ENCODE results near the gene SLC9A2. TPM values are rescaled to one million over a fixed set of nuclear protein-coding genes. Genes with fewer than 3 reads are reported as not detected.

The SLC9A2 gene
- total RNA-seq, 1 experiment from 2014 or later: 0.03 TPM

DNA sequence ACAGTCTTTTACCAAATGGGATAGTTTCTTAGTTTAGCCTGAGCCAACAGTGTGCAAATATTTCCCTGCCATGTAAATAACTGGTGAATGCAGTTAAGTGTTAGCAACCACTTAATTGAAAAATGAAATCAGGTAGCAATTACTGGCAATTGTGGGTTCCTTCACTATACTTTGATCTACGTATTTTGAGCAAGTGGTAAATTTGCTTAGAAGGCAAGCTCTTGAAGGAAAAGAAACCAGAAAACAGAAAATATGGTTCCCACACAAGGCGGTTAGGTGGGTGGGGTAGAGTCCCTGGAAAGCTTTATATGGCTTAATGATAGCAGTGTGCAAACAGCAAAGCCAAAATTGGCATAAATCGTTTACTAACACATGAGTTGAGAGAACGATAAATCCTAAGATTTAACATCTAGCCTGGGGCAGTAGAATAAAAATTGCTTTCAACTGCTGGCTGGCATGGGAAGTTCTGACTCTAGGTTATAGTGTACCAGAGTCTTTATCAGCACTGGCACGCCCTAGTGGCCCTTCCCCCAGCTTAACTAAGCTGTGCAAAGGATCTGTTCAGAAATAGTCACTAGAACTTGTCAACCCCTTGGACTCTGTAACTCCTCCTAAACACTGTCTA lies 17.0 kb downstream of the SLC9A2 start:
- no peak for DNase-seq
- H3K27me3 ChIP-seq (ENCODE audit: control insufficient read depth, insufficient read depth, low read length): no peaks in the 10 kb centered on the region
- H3K36me3 ChIP-seq (replicated peaks; ENCODE audit: control insufficient read depth, insufficient read depth, low read length): no peaks in the 10 kb centered on the region
- H3K4me3 ChIP-seq (ENCODE audit: insufficient read depth, low read depth, low read length): no peak overlapping the region

DNA sequence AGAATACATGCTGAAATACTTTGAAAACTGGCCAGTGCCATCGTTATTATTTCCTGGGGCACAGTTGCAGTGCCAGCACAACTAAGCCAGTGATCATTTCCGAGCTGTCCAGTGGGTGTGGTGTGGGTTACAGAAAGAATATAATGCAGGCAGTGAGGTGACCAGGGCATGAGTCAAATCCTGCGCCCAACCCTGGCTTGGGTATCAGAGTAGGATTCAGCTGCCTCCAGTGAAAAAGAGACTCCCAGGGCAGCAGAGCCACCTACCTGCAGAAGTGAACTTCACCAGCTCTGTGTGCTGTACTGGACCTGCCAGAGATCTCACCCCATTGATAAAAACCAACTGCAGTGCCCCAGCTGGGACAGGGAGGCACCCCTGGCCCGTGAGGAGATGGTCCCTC lies 18.0 kb downstream of the SLC9A2 start:
- no peaks in the 10 kb centered on the region for H3K36me3 ChIP-seq (replicated peaks; ENCODE audit: control insufficient read depth, insufficient read depth, low read length)
- no peak overlapping the region for H3K4me3 ChIP-seq (ENCODE audit: insufficient read depth, low read depth, low read length)
- H3K27me3 ChIP-seq (ENCODE audit: control insufficient read depth, insufficient read depth, low read length): no peaks in the 10 kb centered on the region
- DNase-seq: no peak

DNA sequence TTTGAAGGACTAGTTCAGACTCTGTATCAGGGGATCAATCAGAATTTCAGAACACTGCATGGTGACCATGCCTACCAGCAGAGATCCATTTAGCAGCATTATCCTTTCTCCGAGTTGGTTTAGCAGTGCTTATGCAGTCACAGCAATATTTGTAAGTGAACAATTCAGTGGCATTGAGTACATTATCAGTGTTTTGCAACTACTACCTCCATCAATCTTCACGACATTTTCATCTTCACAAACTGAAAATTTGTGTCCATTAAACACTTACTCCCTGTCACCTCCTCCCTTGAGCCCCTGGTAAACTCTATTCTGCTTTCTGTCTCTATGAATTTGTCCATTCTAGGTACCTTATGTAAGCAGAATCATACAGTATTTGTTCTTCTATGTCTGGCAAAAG lies 20.1 kb downstream of the SLC9A2 start:
- Histone ChIP-seq H3K4me3 (ENCODE audit: insufficient read depth, low read depth, low read length) (no peak overlapping the region), H3K36me3 (replicated peaks; ENCODE audit: control insufficient read depth, insufficient read depth, low read length) (no peaks in the 10 kb centered on the region), H3K27me3 (ENCODE audit: control insufficient read depth, insufficient read depth, low read length) (no peaks in the 10 kb centered on the region)
- DNase-seq: no peak

DNA sequence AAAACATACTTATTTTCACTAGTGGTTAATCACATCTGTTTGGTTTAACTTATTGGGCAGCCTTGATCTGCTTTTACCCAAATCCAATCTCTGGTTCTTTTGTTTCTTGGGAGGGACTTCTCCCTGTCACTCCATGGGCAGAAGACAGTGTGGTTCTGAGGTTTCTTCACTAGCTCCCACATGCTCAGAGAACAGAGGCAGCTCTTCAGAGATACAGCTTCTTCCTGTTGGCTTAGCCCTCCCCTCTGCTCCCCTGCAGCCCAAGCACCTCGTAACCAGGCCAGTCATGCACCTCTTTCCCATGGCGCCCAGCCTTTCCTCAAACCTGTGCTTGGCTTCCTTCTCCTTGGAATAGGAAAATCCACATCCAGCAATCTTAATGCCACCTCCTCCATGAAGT lies 32.8 kb downstream of the SLC9A2 start:
- DNase-seq: no peak
- Histone ChIP-seq H3K36me3 (replicated peaks; ENCODE audit: control insufficient read depth, insufficient read depth, low read length) (no peaks in the 10 kb centered on the region), H3K4me3 (ENCODE audit: insufficient read depth, low read depth, low read length) (no peak overlapping the region), H3K27me3 (ENCODE audit: control insufficient read depth, insufficient read depth, low read length) (no peaks in the 10 kb centered on the region)

DNA sequence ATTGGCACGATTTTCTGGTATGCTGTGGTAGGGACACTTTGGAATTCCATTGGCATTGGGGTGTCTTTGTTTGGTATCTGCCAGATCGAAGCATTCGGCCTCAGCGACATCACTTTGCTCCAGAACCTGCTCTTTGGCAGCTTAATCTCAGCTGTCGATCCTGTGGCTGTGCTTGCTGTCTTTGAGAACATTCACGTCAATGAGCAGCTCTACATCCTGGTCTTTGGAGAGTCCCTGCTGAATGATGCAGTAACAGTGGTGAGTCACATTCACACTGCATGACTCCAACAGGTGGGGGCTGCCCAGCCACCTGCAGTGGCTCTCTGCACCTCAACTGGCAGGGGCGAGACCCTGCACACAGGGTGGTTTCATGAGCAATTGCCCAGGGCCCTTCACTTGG lies 38.4 kb downstream of the SLC9A2 start:
- no peak overlapping the region for H3K4me3 ChIP-seq (ENCODE audit: insufficient read depth, low read depth, low read length)
- H3K27me3 ChIP-seq (ENCODE audit: control insufficient read depth, insufficient read depth, low read length): no peaks in the 10 kb centered on the region
- H3K36me3 ChIP-seq (replicated peaks; ENCODE audit: control insufficient read depth, insufficient read depth, low read length): no peaks in the 10 kb centered on the region
- DNase-seq: no peak

DNA sequence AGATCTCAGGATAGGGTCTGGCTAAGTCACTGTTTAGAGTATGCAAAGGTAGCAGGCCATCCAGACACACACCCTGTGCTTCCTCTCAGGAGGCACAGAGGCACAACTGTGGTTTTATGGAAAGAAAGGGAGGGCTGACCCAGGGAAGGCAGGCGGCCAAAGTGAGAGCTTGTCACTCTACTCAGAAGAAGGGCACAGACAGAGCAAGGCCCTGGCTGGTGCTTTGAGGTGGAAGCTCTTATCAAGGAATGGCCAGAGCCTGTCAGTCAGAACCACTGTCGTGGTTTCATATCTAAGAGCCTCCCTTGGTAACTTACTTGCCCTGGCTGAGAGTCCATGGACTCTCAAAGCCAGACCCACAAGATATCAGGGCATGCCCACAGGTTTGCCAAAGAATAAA lies 40.7 kb downstream of the SLC9A2 start:
- H3K4me3 ChIP-seq (ENCODE audit: insufficient read depth, low read depth, low read length): no peak overlapping the region
- H3K27me3 ChIP-seq (ENCODE audit: control insufficient read depth, insufficient read depth, low read length): no peaks in the 10 kb centered on the region
- H3K36me3 ChIP-seq (replicated peaks; ENCODE audit: control insufficient read depth, insufficient read depth, low read length): no peaks in the 10 kb centered on the region
- DNase-seq: no peak

DNA sequence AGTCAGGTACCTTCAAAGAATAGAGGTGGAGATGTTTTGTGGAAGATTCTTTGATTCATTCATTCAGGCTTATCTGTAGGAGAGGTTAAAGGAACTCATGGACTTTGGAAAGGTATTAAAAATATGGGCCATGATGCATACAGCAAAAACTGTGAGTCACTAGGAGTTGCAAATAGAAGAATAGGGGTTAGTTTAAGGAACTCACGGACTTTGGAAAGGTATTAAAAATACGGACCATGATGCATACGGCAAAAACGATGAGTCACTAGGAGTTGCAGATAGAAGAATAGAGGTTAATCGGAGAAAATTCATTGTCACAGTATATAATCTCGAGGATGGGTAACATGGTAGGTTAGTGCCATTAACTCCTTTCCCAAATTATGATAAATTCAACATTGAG lies 41.2 kb downstream of the SLC9A2 start:
- no peak for DNase-seq
- no peaks in the 10 kb centered on the region for H3K36me3 ChIP-seq (replicated peaks; ENCODE audit: control insufficient read depth, insufficient read depth, low read length)
- H3K4me3 ChIP-seq (ENCODE audit: insufficient read depth, low read depth, low read length): no peak overlapping the region
- no peaks in the 10 kb centered on the region for H3K27me3 ChIP-seq (ENCODE audit: control insufficient read depth, insufficient read depth, low read length)

DNA sequence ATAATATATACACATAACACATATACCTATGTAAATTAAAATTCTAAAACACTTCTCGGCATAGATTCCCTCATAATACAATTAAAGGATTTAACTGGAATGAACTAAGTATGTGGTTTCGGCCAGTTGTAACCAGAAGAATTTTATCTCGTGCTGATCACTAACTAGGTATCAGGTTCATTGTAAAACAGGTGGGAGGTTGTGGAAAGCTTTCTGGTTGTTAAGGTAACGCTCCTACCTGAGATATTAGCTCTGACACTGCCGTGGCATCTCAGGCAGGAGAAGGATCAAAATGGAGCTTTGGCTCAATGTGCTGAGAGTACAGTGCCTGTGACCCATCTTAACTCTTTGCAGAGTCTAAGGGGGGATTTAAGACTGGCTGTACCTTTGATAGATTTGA lies 42.5 kb downstream of the SLC9A2 start:
- no peak overlapping the region for H3K4me3 ChIP-seq (ENCODE audit: insufficient read depth, low read depth, low read length)
- no peaks in the 10 kb centered on the region for H3K36me3 ChIP-seq (replicated peaks; ENCODE audit: control insufficient read depth, insufficient read depth, low read length)
- no peaks in the 10 kb centered on the region for H3K27me3 ChIP-seq (ENCODE audit: control insufficient read depth, insufficient read depth, low read length)
- DNase-seq: no peak

DNA sequence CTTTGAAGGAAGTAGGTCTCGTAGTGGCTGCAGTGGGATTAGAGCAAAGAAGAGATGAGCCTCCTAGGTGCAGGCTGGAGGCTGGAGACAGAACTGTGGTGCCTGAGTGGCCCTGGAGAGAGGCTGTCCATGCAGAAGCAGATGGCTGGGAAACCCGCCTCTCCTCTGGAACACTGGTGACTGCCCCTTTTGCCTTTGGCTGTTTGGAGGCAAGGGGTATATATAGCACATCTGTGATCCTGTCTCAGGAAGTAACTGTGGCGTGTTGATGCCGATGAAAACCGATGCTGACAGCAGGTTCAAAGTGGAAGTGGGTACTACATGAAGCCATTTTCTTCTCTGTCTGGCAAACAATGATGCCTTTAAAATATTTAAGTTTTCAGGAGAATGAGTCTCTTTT lies 43.5 kb downstream of the SLC9A2 start:
- H3K4me3 ChIP-seq (ENCODE audit: insufficient read depth, low read depth, low read length): no peak overlapping the region
- no peaks in the 10 kb centered on the region for H3K27me3 ChIP-seq (ENCODE audit: control insufficient read depth, insufficient read depth, low read length)
- DNase-seq: no peak
- H3K36me3 ChIP-seq (replicated peaks; ENCODE audit: control insufficient read depth, insufficient read depth, low read length): no peaks in the 10 kb centered on the region

DNA sequence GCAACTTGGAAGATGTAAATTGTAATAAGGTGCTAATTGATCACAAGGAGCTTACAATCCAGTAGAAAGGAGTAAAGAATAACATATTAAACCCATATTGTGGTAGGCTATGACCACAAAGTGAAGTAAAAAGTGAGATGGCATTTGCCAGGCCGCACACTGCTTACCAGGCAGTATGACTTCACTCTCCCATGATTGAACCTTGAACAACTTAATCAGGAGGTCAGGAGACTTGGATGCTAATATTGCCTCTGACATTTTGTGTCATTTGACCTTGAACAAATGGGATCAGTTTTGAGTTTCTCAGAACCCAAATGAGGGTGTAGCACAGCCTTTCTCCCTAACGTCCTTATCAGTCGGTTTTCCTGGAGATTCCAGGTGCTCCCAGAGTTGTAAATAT lies 44.0 kb downstream of the SLC9A2 start:
- Histone ChIP-seq H3K36me3 (replicated peaks; ENCODE audit: control insufficient read depth, insufficient read depth, low read length) (no peaks in the 10 kb centered on the region), H3K4me3 (ENCODE audit: insufficient read depth, low read depth, low read length) (no peak overlapping the region), H3K27me3 (ENCODE audit: control insufficient read depth, insufficient read depth, low read length) (no peaks in the 10 kb centered on the region)
- no peak for DNase-seq

DNA sequence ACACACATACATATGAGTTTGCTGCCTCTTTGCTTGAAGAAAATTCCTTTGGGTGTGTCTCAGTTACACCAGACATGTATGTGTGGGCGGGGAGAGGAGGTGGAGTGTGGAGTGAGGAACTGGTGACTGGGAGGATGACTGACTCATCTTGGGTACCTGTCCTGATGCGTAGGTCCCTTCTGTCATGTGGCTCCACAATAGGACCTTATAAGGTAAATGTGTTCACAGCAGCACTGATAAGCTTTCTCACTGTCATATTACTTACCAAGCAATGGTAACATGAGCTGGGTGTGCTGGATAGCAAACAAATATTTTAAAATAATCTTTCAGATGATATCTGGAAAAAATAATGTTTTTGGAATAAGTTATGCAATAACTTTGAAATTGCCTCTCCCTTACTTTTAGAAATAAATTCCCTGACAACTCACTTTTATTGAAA lies 45.1 kb downstream of the SLC9A2 start:
- no peak overlapping the region for H3K4me3 ChIP-seq (ENCODE audit: insufficient read depth, low read depth, low read length)
- H3K27me3 ChIP-seq (ENCODE audit: control insufficient read depth, insufficient read depth, low read length): no peaks in the 10 kb centered on the region
- DNase-seq: no peak
- no peaks in the 10 kb centered on the region for H3K36me3 ChIP-seq (replicated peaks; ENCODE audit: control insufficient read depth, insufficient read depth, low read length)

DNA sequence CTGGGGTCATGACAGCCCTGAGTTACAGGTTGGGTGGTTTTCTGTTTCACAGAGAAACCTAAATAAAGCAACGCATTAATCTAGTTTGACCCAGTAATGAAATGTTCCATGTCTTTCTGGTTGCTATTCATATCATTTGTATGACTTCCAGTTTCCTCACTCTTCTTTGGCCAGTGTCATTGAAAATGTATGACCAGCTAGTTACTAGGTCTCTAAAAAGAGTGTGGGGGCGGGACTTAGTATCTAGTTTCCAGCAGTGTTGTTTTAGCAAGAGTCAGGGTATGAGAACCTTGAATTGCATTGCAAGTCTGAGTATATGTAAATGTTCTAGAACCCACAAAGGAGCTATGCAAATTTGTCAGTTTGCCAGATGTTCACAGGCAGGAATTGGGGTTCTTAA lies 47.7 kb downstream of the SLC9A2 start:
- H3K36me3 ChIP-seq (replicated peaks; ENCODE audit: control insufficient read depth, insufficient read depth, low read length): no peaks in the 10 kb centered on the region
- DNase-seq: no peak
- H3K4me3 ChIP-seq (ENCODE audit: insufficient read depth, low read depth, low read length): no peak overlapping the region
- H3K27me3 ChIP-seq (ENCODE audit: control insufficient read depth, insufficient read depth, low read length): no peaks in the 10 kb centered on the region

DNA sequence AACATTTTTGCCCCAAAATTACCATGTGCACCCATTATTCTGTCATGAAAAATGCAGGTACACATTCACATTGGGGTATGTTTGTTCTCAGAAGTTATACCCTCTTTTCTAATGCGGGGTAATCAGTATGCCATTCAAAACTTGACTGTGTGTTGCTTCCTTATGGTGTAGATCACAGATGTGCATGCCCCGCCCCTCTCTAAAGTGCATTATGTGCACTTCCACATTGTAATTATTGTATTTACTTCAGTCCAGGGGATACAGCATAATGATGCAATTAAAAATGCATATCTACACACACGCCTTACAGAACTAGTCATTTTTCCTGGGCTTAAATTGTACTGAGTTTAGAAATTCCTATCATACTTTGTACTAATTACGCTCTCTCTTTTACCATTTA lies 48.8 kb downstream of the SLC9A2 start:
- no peak for DNase-seq
- Histone ChIP-seq H3K4me3 (ENCODE audit: insufficient read depth, low read depth, low read length) (no peak overlapping the region), H3K36me3 (replicated peaks; ENCODE audit: control insufficient read depth, insufficient read depth, low read length) (no peaks in the 10 kb centered on the region), H3K27me3 (ENCODE audit: control insufficient read depth, insufficient read depth, low read length) (no peaks in the 10 kb centered on the region)

DNA sequence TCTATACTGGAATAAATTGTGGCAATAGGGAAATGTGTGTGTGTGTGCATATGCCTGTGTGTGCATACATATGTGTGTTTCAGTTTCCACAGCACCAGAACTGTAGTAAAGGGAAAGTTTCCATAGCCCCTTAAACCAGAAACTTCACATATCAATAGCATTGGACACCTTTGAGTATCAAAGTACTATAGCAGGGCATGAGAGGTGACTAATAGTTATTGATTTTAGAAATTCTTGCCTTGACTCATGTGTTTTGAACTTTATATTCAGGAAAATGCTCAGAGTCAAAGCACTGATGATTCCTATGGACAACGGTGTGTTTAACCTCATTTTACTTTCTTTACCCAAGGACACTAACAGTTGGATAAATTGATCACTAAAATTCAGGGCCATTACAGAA lies 50.0 kb downstream of the SLC9A2 start:
- Histone ChIP-seq H3K36me3 (replicated peaks; ENCODE audit: control insufficient read depth, insufficient read depth, low read length) (no peaks in the 10 kb centered on the region), H3K27me3 (ENCODE audit: control insufficient read depth, insufficient read depth, low read length) (no peaks in the 10 kb centered on the region), H3K4me3 (ENCODE audit: insufficient read depth, low read depth, low read length) (no peak overlapping the region)
- no peak for DNase-seq

DNA sequence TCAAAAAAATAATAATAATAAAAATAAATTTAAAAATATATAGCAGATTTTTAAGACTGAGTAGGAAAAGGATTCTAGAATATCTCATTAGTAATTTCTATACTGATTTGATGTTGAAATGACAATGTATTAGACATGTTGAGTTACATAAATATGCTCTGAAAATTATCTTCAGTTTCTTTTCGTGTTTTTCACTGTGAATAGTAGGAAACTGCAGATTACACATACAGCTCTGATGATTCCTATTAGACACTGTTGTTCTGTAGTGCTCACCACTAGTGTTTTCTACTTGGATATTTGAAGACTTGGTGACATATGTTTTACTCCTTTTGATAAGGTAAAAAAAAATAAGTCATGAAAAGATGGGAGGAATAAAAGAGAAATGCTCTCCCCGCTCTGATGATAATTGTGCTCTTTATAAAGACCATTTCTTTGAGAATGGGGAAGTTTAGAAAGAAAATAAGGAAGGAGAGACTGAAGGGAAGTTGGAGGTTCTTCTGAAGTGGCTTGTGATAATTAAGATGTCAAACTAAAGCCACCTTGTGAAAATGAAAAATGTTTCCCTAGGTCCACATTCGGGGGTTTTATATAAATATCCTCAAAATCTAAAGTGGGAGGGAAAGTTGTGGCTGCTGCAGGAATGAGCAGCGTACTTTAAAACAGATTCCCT lies 52.9 kb downstream of the SLC9A2 start:
- Histone ChIP-seq H3K36me3 (replicated peaks; ENCODE audit: control insufficient read depth, insufficient read depth, low read length) (no peaks in the 10 kb centered on the region), H3K27me3 (ENCODE audit: control insufficient read depth, insufficient read depth, low read length) (no peaks in the 10 kb centered on the region), H3K4me3 (ENCODE audit: insufficient read depth, low read depth, low read length) (no peak overlapping the region)
- no peak for DNase-seq

DNA sequence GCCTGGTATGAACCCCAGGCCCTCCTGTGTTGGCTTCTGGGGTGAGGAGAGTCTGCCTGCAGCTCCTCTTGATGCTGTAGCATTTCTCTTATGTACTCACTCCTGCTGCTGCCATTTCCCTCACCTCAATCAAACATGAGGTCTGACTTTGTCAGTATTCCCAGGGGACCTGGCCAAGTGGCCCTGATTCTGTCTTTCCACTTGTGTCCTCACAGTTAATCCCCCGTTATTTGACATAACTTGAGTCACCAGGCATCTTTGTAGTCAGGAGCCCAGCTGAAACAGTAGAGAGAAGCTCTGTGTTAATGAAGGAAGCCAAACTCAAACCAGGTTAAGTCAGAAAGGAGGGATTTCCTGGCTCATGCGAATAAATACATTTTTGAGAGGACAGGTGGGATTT lies 55.0 kb downstream of the SLC9A2 start:
- DNase-seq: no peak
- Histone ChIP-seq H3K4me3 (ENCODE audit: insufficient read depth, low read depth, low read length) (no peak overlapping the region), H3K27me3 (ENCODE audit: control insufficient read depth, insufficient read depth, low read length) (no peaks in the 10 kb centered on the region), H3K36me3 (replicated peaks; ENCODE audit: control insufficient read depth, insufficient read depth, low read length) (no peaks in the 10 kb centered on the region)
